Urothelium cell line (cell line): Measurements from ENCODE around the gene LIN28A.
"Not testable (repeated sequence)": the region's sequence is repeated elsewhere in the genome, so short reads cannot be mapped to it uniquely, and the experiment has no call there.

Experiments
- DNase-seq: peaks from one replicate; pipeline ENCODE4 v3.0.0; 2011; ENCODE audit warnings: low spot score, mixed read lengths
- FAIRE-seq: peaks from 2 replicates; lab custom pipeline; 2011; peaks lifted over from hg19 to GRCh38; lab: Jason Lieb, UNC

The LIN28A gene

DNA sequence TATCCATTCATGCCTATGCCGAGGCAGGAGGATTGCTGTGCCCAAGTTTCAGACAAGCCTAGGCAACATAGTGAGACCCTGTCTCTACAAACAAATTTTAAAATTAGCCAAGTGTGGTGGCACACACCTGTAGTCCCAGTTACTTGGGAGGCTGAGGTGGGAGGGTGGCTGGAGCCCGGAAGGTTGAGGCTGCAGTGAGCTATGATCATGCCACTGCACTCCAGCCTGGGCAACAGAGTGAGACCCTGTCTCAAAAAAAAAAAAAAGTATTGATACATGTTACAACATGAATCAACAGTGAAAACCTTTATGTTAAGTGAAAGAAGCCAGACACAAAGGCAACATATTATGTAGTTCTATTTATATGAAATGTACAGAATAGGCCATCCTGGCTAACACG is 25.6 kb upstream of the LIN28A start:
- not testable (repeated sequence) for FAIRE-seq, DNase-seq

DNA sequence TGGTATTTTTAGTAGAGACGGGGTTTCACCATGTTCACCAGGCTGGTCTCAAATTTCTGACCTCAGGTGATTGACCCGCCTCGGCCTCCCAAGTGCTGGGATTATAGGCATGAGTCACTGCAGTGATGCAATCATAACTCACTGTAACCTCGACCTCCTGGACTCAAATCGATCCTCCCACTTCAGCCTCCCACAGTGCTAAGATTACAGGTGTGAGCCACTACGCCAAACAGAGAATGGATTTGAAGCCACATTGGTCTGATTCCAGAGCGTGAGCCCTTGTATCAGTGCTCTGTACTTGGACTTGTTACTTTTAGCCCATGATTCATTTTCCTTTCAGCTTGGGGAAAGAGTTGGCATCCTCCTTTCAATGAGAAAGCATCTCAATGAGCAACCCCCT is 23.2 kb upstream of the LIN28A start:
- DNase-seq (no peak), FAIRE-seq (no peak)

DNA sequence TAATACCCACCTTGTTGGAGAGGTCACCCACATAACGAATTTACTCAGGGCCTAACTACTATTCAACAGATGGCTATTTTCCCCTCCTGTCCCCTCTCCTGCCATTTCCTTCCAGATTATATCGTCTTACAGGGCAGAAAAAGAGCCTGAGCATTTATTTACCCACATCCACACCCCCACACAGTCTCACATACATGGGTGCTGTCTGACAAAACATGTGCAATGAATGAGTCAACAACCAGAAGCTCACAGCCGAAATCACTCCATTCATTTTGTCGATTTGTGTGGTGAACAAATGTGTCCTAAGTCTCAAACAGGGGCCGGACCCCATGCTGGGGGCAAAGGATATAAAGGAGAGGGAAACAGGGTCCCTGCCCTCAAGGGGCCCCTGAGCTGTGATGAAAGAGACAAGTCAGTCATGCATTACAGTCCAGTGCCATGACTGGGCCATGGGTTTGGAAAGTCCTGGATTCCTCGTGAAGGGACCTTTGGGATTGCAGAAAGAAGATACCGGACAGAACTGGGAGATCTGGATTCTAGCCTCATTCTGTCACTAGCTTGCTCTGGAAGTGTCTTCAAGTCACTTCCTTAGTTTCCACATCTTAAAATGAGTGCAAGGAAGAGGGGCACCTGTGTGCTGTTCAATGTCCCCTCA is 21.7 kb upstream of the LIN28A start:
- FAIRE-seq (no peak), DNase-seq (no peak)

DNA sequence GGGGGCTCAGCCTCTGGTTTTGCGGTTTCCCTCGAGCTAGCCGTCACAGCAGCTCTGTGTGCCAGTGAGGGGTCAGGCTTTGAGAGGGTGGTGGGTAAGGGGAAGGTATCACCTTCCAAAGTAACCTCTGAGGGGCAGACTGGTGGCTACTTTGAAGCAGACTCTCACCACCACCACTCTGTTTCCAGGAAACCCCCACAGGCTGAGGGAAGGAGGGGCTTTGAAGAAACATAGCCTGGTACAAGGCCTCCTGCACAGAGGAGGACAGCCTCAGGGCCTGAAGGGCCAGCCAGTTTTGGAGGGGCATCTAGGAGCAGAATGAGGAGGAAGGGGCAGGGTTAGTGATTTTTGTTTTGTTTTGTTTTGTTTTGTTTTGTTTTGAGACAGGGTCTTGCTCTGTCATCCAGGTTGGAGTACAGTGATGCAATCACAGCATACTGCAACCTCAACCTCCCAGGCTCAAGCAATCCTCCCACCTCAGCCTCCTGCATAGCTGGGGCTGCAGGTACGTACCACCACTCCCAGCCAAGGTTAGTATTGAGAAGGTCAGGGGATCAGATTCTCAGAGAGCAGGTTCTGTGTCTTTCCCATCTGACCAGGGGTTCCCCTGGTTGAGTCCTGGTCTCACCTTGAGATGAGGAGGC is 20.9 kb upstream of the LIN28A start:
- DNase-seq, result no peak
- FAIRE-seq, result no peak

DNA sequence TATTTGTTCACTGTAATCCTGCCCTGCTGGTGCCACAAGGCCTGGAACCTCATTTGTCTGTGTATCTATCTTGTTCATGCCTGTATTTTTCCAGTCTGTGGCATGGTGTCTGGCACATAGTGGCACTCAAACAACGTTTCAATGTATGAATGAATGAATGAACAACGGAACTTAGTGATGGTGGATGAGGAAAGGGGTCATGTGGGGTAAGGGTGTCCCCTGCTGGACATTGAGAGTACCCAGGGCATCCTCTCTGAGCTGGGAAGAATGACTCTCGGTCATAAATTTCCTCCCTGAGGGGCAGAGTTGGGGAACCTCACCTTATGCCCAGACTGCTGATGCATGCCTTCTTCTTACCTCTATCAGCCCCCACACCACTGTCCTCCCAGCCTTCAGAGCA is 19.2 kb upstream of the LIN28A start:
- DNase-seq (peak; percentile 48), FAIRE-seq (no peak)

DNA sequence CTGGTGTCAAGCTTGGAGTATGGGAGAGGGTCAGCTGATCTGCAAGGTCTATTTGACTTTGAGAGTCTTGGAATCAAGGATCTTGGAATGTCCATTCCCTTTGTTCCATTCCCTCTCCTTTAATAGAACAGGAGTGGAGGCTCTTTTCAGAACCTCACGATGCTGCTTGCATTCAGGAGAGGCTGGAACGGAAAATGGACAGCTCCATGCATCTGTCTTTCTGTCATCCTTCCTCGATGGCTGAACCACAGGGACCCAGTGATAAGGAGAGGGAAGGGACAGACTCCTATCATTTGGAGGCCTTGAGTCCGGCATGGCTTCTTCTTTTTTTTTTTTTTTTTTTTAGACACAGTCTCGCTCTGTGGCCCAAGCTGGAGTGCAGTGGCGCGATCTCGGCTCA is 14.9 kb upstream of the LIN28A start:
- no peak for FAIRE-seq
- no peak for DNase-seq

DNA sequence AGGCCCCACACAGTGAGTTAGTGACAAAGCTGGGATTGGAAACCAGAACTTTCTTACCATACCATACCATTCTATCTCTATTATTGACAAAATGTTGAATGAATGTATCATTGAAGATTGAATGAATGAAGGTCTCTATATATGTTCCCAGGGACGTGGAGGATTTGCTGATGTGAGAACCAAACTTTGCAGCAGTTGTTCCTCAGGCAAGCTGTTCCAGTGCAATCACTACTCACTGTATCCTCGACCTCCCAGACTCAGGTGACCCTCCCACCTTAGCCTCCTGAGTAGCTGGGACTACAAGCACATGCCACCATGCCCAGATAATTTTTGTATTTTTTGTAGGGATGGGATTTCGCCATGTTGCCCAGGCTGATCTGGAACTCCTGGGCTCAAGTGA is 11.6 kb upstream of the LIN28A start:
- FAIRE-seq (no peak), DNase-seq (no peak)

DNA sequence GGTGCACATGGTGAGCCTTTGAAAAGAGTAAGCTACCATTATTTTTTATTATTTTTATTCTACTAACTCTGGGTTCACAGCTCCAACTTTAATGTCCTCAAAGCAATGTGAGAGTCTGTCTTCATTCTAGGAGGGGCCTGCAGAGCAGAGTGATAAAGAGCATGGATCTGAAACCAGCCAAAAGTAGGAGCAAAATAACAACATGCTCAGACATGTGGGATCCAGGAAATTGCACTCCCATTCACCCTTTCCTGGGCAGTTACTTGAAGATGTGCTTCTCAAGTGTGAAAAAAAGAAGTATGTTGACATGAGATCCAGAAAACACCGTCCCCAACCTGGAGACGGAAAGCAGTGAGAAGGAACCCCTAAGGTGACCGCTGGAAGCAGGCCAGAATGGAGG is 8.7 kb upstream of the LIN28A start:
- DNase-seq, result no peak
- no peak for FAIRE-seq

DNA sequence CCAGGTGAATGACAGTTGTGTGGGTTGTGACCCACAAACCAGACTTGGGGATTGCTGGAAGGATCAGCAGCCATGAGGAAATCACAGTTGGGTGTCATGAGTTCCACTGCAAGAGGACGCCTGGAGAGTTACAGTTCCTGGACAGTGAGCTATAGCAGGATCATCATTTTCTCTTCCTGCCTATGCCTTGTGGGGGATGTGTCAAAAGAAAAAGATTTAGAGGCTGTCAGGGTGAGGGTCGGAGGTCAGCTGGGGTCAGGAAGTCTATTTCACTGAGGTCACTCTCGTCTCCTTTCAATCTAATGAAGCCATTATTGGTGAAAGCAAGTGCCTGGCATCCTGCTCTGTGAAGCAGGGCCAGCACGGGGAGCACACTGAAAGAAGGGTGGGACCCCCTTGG is 7.0 kb upstream of the LIN28A start:
- no peak for FAIRE-seq

DNA sequence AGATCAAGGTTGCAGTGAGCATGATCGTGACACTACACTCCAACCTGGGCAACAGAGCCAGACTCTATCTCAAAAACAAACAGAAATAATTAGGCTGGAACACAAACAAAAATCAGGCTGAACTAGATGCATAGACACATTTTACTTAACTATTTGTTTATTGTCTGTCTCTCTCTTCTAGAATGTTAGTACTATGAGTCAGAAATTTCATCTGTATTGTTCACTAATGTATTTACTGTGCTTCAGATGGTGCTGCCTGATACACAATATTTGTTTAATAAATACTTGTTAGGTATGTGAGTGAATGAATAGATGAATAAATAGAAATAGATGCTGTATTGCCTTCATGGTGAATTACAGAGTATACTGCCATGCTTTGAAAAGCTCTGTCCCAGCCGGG is 6.0 kb upstream of the LIN28A start:
- DNase-seq (no peak), FAIRE-seq (no peak)

More for the DNA sequence above, 7.0 kb upstream of the LIN28A start:
- DNase-seq, result no peak

DNA sequence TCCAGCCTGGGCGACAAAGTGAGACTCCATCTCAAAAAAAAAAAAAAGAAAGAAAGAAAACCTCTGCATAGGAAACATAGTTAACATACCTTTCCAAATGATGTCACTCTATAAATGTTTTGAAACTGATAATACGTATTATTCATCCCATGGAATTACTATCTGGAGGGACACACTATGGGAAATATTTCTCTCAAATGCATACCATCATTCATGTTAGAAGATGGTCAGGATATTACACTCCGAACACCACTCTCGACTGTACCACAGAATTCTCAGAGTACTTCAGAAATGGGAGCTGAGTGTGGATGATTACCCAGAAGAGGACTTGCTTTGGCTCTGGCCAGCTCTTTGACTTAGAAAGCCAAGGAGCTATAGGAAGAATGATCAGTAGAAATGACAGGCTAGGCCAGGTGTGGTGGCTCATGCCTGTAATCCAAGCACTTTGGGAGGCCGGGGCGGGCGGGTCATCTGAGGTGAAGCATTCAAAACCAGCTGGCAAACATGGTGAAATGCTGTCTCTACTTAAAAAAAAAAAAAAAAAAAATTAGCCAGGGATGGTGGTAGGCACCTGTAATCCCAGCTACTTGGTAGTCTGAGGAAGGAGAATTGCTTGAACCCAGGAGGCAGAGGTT is 5.2 kb upstream of the LIN28A start:
- DNase-seq (no peak), FAIRE-seq (no peak)

DNA sequence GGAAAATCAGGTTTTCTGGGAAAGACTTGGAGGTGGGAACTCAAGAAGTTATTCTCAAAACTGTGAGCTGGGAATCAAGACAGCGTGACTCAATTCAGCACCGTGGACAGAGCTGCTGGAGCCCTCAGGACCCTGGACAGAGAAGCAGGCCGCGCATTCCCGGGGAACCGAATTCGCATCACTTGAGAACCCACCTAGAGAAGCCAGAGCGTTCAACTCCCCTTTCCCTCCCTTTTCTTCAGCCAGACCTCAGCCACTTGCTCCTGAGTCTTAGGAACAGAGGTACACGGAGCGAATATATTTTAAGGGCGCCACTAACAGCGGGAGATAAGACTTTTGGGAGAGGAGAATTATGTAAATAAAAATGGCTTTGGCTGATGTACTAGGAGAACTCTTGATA is 2.0 kb upstream of the LIN28A start:
- FAIRE-seq (no peak), DNase-seq (peak; percentile 79)

DNA sequence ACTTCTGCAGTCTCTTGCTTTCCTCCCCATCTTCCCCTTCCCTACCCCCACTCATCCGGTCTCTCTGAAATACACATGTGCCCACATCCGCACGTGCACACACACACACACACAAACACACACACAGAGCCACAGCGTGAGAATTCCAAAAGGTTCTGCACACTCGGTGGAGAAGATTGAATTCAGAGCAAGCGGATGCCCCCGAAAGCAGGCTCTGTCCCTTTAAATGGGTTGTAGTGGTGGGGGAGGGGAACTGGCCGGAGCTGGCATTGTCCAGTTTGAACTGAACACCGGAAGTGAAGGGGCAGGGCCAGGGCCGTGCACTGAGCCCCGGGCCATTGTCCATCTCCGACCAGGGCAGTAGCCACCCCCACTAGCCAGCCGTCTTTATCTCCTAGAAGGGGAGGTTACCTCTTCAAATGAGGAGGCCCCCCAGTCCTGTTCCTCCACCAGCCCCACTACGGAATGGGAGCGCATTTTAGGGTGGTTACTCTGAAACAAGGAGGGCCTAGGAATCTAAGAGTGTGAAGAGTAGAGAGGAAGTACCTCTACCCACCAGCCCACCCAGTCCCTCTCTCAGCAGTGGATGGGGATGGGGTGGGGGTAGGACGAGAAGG is 1.3 kb upstream of the LIN28A start:
- DNase-seq (no peak), FAIRE-seq (no peak)

DNA sequence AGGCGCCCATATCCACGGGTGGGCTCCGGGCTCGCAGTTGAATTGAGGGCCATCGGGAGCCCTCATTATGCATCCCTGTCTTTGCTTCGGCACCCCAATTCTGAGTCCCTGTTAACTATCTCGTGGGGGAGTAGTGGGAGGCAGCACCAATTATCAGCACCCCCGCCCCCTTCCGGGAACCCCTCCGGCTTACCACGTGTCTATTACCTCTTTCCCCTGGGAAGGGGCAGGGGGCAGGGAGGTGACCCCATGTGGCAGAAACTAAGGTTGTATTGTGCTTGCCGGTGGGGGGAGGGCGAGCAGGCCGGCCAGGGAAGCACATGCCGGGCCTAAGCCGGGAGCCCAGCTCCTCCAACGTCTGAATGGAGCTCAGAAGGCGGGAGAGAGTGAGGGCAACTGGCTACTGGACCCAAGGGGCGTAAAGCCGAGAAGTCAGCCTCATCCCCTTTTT is 1.0 kb downstream of the LIN28A start:
- DNase-seq (no peak), FAIRE-seq (no peak)

DNA sequence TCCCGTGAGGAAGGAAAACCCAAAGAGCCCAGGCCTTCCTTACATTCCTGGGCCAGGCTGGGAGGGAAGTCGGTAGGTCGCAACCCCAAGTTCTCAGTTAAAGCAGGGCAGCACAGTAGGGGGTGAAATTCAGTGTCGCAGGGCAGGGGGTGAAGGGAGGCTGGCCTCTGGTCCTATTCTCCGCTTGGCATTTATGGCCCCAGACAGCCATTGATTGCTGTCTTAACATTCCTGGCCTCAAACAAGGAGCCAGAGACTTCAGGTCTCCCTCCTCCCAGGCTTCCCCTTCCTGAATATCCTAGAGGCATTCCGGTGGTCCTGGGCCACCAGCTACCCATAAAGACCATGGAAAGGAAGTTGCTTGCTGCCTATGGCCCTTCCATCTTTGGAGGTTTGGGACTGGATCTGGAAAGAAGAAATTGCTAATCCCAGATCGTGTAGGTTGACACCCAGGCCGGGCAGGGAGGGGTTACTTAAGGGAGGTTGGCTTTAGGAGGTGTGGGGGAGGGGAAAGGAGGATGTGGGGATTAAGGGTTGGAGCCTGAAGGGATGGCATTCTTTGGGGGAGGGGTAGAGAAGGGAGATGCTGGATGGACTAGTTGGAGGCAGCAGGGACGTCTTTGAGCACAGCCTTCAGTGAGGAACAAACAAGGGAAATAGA is 1.7 kb downstream of the LIN28A start:
- FAIRE-seq, result no peak
- no peak for DNase-seq

DNA sequence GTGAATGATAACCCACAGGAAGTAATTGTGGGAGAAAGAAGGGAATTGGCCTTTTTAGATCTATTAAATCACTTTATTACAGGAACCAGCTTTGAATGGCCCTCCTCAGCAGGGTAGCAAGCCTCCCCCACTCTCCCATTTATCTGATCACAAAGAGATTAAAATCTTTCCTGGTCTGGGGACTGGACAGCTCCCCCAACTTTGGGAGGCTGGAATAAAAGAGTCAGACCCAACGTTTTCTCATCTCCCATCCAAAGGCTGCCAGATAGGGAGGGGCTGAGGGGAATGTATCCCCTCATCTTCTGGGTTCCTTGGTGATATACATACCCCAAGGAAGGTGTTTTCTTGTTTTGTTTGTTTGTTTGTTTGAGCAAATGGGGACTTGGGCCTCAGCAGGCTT is 2.4 kb downstream of the LIN28A start:
- FAIRE-seq (no peak), DNase-seq (no peak)

DNA sequence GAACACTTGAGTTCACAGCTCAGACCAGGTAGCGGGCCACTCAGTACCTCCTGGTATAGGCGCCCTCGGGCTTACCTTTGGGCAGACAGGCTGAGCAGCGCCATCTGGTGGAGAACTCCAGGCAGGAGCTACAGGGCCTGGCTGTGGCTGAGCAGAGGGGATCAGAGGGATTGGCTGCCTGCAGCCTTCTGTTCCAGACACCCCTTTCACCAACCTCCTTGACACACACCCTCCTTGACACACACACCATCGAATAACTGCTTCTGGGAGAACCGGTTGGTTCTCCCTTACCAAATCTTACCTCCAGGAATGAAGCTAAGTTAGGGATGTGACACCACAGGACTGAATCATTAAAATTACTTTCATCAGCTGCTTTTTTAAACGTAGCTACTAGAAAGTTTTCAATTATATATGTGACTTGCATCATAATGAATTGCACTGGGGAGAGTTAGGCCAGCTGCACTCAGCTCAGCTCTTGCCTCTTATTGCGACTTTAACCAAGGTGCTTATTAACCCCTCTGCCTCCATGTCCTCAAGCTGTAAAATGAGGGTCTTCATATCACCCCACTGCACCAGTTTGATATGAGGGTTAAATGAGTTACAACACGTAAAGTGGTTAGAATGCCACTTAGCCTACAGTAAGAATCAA is 6.6 kb downstream of the LIN28A start:
- DNase-seq (peak; percentile 82), FAIRE-seq (no peak)

DNA sequence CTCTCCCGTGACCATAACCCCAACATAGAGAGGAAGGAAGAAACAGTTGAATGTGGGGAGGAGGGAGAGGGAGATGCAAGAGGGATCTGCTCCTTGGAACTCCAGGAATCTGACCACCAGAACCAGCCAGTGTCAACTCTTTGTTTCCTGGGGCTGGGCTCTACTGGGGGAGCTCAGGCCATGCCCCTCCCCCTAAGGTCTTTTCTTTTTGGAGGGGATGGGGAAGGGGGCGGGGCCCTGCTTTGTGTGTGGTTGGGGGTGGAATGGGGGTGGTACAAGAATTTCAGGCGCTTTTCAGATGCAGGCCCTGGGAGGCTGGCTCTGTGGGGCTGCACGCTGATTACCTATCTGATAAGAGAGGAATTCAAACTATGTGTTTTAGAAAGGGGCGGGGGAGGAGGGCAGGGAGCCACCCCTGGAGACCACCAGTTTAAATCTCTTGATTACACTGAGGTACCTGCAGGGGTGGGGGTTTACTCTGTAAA is 8.3 kb downstream of the LIN28A start:
- FAIRE-seq (no peak), DNase-seq (no peak)

DNA sequence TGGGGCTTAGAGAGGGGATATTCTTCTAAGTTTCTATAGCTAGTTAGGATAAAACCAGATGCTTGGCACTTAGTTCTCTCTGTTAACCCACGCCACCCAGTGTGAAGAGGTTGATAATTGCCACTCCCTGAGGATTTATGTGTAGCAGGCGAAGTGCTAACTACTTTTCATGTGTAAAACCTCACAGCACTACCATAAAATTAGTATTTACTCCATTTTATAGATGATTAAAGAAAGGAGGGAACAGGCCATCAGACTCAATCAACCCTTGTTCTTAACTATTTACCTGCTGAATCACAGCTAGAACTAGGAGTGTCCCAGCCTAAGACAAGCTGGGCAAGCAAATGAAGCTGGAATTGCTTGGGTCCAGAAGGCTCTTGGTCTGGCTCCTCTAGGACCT is 8.9 kb downstream of the LIN28A start:
- no peak for FAIRE-seq
- DNase-seq, result no peak

DNA sequence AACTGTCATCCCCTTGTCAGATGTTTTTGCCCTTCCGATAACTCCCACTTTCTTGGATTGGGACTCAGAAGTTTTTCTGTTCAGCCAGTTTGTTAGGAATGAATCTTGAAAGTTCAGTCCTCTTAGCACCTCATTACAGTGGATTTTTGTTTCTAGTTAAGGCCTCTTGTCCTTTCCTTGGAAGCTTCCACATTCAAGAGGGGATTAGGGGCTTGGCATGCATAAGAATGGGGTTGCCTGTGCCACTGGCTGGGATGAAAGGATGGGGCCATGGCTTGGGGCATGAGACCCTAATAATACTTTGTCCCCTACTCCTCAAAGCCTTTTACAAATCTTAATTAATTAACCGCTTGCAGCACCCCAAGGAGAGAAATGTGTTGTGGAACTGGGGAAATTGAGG is 19.1 kb downstream of the LIN28A start:
- no peak for FAIRE-seq
- DNase-seq, result no peak
